Stomach (tissue), 9 donors: ENCODE data around the gene PCDHB9. TPM values are rescaled to one million over a fixed set of nuclear protein-coding genes. Genes with fewer than 3 reads are reported as not detected.
"Not testable (repeated sequence)": the region's sequence is repeated elsewhere in the genome, so short reads cannot be mapped to it uniquely, and the experiment has no call there.

ENCODE experiments used
- DNase-seq, 2 donors: peaks; one replicate each; pipeline versions ENCODE4 v3.0.0 to v3.0.0-alpha.2; 2013 to 2019
- H3K27ac ChIP-seq, 5 donors: fragments of 200-600 bp in 4 of 5; sonication (generic) in 4 of 5; one replicate each; pipeline ENCODE4 v1.5.1; 2013 to 2019; ENCODE audit warnings: mild to moderate bottlenecking in 1 of 5, moderate library complexity in 1 of 5
- H3K27me3 ChIP-seq, 3 donors: fragments of 200-600 bp; sonication (generic); one replicate each; pipeline ENCODE4 v1.5.1; 2017 to 2019; ENCODE audit warnings: mixed run types in 1 of 3
- H3K36me3 ChIP-seq, 4 donors: fragments of 200-600 bp; sonication (generic); 1 replicate in 3 of 4; 2 replicates in 1 of 4; pipeline ENCODE4 v1.5.1; 2016 to 2019
- H3K4me1 ChIP-seq, 4 donors: fragments of 200-600 bp; sonication (generic); one replicate each; pipeline ENCODE4 v1.5.1; 2016 to 2019
- H3K4me3 ChIP-seq, 4 donors: fragments of 200-600 bp; sonication (generic) in 3 of 4; one replicate each; pipeline ENCODE4 v1.5.1; 2016 to 2019; ENCODE audit warnings: mild to moderate bottlenecking in 1 of 4
- H3K9me3 ChIP-seq, 4 donors: fragments of 200-600 bp; sonication (generic); one replicate each; pipeline ENCODE4 v1.5.1; 2016 to 2019
- CTCF ChIP-seq, 7 experiments: fragments of 450-650 bp in 4 of 7; fragments of 200-600 bp in 3 of 7; sonication (generic) in 3 of 7; IDR thresholded peaks; one replicate each; pipeline ENCODE4 v1.5.1; 2016 to 2019; ENCODE audit warnings: antibody characterized with exemption in 7 of 7, control low read depth in 2 of 7, mild to moderate bottlenecking in 1 of 7
- EP300 ChIP-seq: sonication (generic); formaldehyde crosslinking; IDR thresholded peaks from one replicate; pipeline ENCODE4 v1.6.1; 2017; ENCODE audit warnings: antibody characterized with exemption
- POLR2A ChIP-seq, 4 donors: fragments of 450-650 bp; IDR thresholded peaks; one replicate each; pipeline ENCODE4 v1.6.1; 2016; ENCODE audit warnings: antibody characterized with exemption in 4 of 4, control low read depth in 2 of 4, mild to moderate bottlenecking in 1 of 4, moderate library complexity in 1 of 4
- POLR2AphosphoS5 ChIP-seq, 3 donors: sonication (generic); formaldehyde crosslinking; IDR thresholded peaks; one replicate each; pipeline ENCODE4 v1.6.1; 2016; ENCODE audit warnings: antibody characterized with exemption in 3 of 3
- WGBS, 5 donors: extraction: QIAGEN DNeasy Blood & Tissue Kit in 3 of 5; methylation state at CpG; one replicate each; pipeline versions ENCODE4 v1.1.5 to v1.1.7; 2013 to 2018; 5-methylcytosine and 5-hydroxymethylcytosine counted together
- intact Hi-C: fragments of 100-400 bp; cut with DNase I; formaldehyde crosslinking; loops from one replicate; pipeline ENCODE4 v1.15.1; 2023; ENCODE audit warnings: low total_unique reads
- polyA plus RNA-seq, 3 donors: library from polyadenylated mRNA; stranded (reverse); fragments of 200-250 nt; gene quantifications; one replicate each; pipeline ENCODE4 v1.2.3, GENCODE V29; 2013
- total RNA-seq, 5 donors: library from RNA; depleted of rRNA; stranded (reverse); fragments of >200 nt; gene quantifications; one replicate each; pipeline versions ENCODE4 v1.1.0 to v1.2.3, GENCODE V29; 2014 to 2016
- donor health status: healthy with polysubstance abuse.
- donor health status: Bipolar disorder and iron deficiency.
- donor health status: healthy.

Gene PCDHB9
- total and polyA plus RNA-seq, 8 donors, result 0.08 to 0.92 (median 0.19) TPM; not detected in 3

GRCh38 chr5:141180313-141180712 is 6.6 kb upstream of the PCDHB9 start:
- H3K27me3 ChIP-seq, result peaks cover 0 to 71% (median 18%) of the 10 kb centered on the region in 3 donors
- intact Hi-C loops, result no loop called here
- peaks cover 6 to 83% (median 74%) of the 10 kb centered on the region in 4 donors for H3K9me3 ChIP-seq
- no peaks in the 10 kb centered on the region for H3K4me1 ChIP-seq
- no peak overlapping the region for H3K4me3 ChIP-seq
- no peaks in the 10 kb centered on the region for H3K36me3 ChIP-seq
- WGBS, 5 donors, result 25 to 89% (median 44%) methylated on average over 1 of the region's 1 CpG
- no peak overlapping the region for H3K27ac ChIP-seq
- no peak for DNase-seq
- TF ChIP-seq EP300, result no peak
- TF ChIP-seq POLR2AphosphoS5 (IDR thresholded peaks at IDR 0.05), result no peak
- no peak for TF ChIP-seq POLR2A (IDR thresholded peaks at IDR 0.05)
- TF ChIP-seq CTCF (IDR thresholded peaks at IDR 0.05), result no peak

GRCh38 chr5:141182248-141182647 is 4.7 kb upstream of the PCDHB9 start, which contains the start of gene PCDHB16:
PCDHB16 (plus strand) TSS chr5:141182387; CDS start chr5:141182560, 173 bp downstream.
- Histone ChIP-seq H3K27me3 (peaks cover 0 to 60% (median 12%) of the 10 kb centered on the region in 3 donors), H3K27ac (peak within 1 kb of the TSS in 1 of 5 donors; percentile 59), H3K36me3 (no peaks in the 10 kb centered on the region), H3K4me1 (no peaks in the 10 kb centered on the region), H3K4me3 (peak within 1 kb of the TSS; percentile 18 to 28 (median 23)), H3K9me3 (peaks cover 6 to 82% (median 69%) of the 10 kb centered on the region in 4 donors)
- peak in 1 of 2 donors; percentile 58 for DNase-seq
- WGBS, 5 donors, result 15 to 24% (median 16%) methylated on average over 13 of the region's 13 CpGs
- intact Hi-C loops, result no loop called here
- no peak for TF ChIP-seq CTCF (IDR thresholded peaks at IDR 0.05)
- no peak for TF ChIP-seq POLR2AphosphoS5 (IDR thresholded peaks at IDR 0.05)
- TF ChIP-seq POLR2A (IDR thresholded peaks at IDR 0.05), result no peak

- H3K27me3 ChIP-seq, result peaks cover 0 to 58% (median 3%) of the 10 kb centered on the region in 3 donors
- DNase-seq, H3K4me1 ChIP-seq, H3K27ac ChIP-seq, H3K36me3 ChIP-seq, H3K4me3 ChIP-seq, intact Hi-C loops: not testable (repeated sequence)
- H3K9me3 ChIP-seq, result peaks cover 10 to 82% (median 69%) of the 10 kb centered on the region in 4 donors
- 26 to 47% (median 37%) methylated on average over 15 to 45 of the region's 69 CpGs for WGBS, 5 donors
Observed at GRCh38 chr5:141184117-141184855, 2.7 kb upstream of the PCDHB9 start.

GRCh38 chr5:141188682-141189081 is 1.7 kb downstream of the PCDHB9 start:
- intact Hi-C loops, H3K4me3 ChIP-seq, H3K36me3 ChIP-seq, H3K4me1 ChIP-seq, DNase-seq, H3K27ac ChIP-seq: not testable (repeated sequence)
- Histone ChIP-seq H3K27me3 (peaks cover 0 to 51% (median 3%) of the 10 kb centered on the region in 3 donors), H3K9me3 (peaks cover 16 to 91% (median 81%) of the 10 kb centered on the region in 4 donors)
- 22 to 42% (median 37%) methylated on average over 2 to 27 of the region's 37 CpGs for WGBS, 5 donors

GRCh38 chr5:141189131-141189530 is 2.2 kb downstream of the PCDHB9 start:
- H3K4me1 ChIP-seq, H3K27ac ChIP-seq, DNase-seq, H3K4me3 ChIP-seq, H3K36me3 ChIP-seq, intact Hi-C loops: not testable (repeated sequence)
- Histone ChIP-seq H3K9me3 (peaks cover 16 to 88% (median 79%) of the 10 kb centered on the region in 4 donors), H3K27me3 (peaks cover 0 to 50% (median 3%) of the 10 kb centered on the region in 3 donors)
- 25 to 58% (median 35%) methylated on average over 7 to 29 of the region's 35 CpGs for WGBS, 5 donors
